OCI-LY7 (cell line): ENCODE measurements around the gene CNP.

Source experiments
- CTCF ChIP-seq: fragments of 200-600 bp; sonication (generic); conservative IDR thresholded peaks from 2 replicates; pipeline ENCODE4 v1.5.1; 2014; ENCODE audit warnings: mild to moderate bottlenecking, antibody characterized with exemption, low read length, moderate library complexity, mixed read lengths
- EZH2phosphoT487 ChIP-seq: fragments of 200-600 bp; sonication (generic); IDR thresholded peaks from 2 replicates; pipeline ENCODE4 v1.6.1; 2018; ENCODE audit warnings: low read depth, borderline replicate concordance, mild to moderate bottlenecking, mixed run types, antibody characterized with exemption, low read length, moderate library complexity, mixed read lengths

GRCh38 chr17:41937970-41938954 is 28.3 kb upstream of the CNP start:
- TF ChIP-seq CTCF (no peak), EZH2phosphoT487 (no peak)
